Measurements from ENCODE around the gene TMEM235. TPM values are rescaled to one million over a fixed set of nuclear protein-coding genes. Genes with fewer than 3 reads are reported as not detected.

Gene TMEM235
- total RNA-seq, 2 experiments from 2014 or later = 0.32 TPM; not detected in 1

- intact Hi-C loops (cut with micrococcal nuclease; ENCODE audit: unreplicated experiment) = loop anchor here (2.0 kb wide), 1 partner anchor 61 kb away; no protein-coding TSS in a partner anchor
- ChIA-PET POLR2A (interaction anchor here (0.6 to 1.7 kb wide), 8 partner anchors 10 to 71 kb away, joined by 3 to 6 read pairs (median 3); partner anchors contain the start of gene TMC6), CTCF (ENCODE audit: unreplicated experiment) (interaction anchor here (0.6 to 1.6 kb wide), 4 partner anchors 10 to 1771 kb away, joined by 3 to 5 read pairs (median 4); partner anchors contain the start of gene TMC8)
- Histone ChIP-seq H3K9me3 (ENCODE audit: low read length) (no peaks in the 10 kb centered on the region), H3K27ac (ENCODE audit: low read depth, low read length, poor library complexity, severe bottlenecking) (no peak overlapping the region), H3K36me3 (ENCODE audit: insufficient read depth, low read length) (peaks cover 49% of the 10 kb centered on the region), H3K79me2 (ENCODE audit: insufficient read depth, low read depth, low read length) (peaks cover 54% of the 10 kb centered on the region), H3K9me2 (ENCODE audit: insufficient read depth, low read length) (no peaks in the 10 kb centered on the region), H4K20me1 (ENCODE audit: insufficient read depth, low read length) (peaks cover 3% of the 10 kb centered on the region; the same call in 1 of the 2 replicates), H2AFZ (ENCODE audit: low read length) (no peak overlapping the region), H3K4me3 (ENCODE audit: low read depth, low read length, poor library complexity, severe bottlenecking) (peak overlapping the region; percentile 76), H3K4me1 (ENCODE audit: insufficient read depth, low read length, poor library complexity, severe bottlenecking) (peaks cover 58% of the 10 kb centered on the region), H3K4me2 (ENCODE audit: low read length) (peak overlapping the region; percentile 84)
- DNase-seq (ENCODE audit: low spot score) = peak; percentile 53
- TF ChIP-seq CTCF (conservative IDR thresholded peaks at IDR 0.05; ENCODE audit: low read length) (no peak), EZH2phosphoT487 (IDR thresholded peaks at IDR 0.05; ENCODE audit: borderline replicate concordance, low read depth, low read length) (no peak)
- no TSS peak for BruUV-seq (replicated peaks)
These were observed 45.3 kb upstream of the TMEM235 start for GRCh38 chr17:78185981-78186691.

GRCh38 chr17:78186692-78187595, 44.5 kb upstream of the TMEM235 start, which contains the start of the genes AFMID and TK1:
TSS of gene AFMID (plus strand) at chr17:78187362. CDS start at chr17:78187371, 9 bp downstream.
TSS of gene TK1 (minus strand) at chr17:78187052. CDS start at chr17:78186994, 58 bp downstream.
- Histone ChIP-seq H3K36me3 (ENCODE audit: insufficient read depth, low read length) (peaks cover 57% of the 10 kb centered on the region), H3K9me3 (ENCODE audit: low read length) (no peaks in the 10 kb centered on the region), H2AFZ (ENCODE audit: low read length) (peak within 1 kb of the TSS; percentile 49; the same call in 1 of the 2 replicates), H3K4me1 (ENCODE audit: insufficient read depth, low read length, poor library complexity, severe bottlenecking) (peaks cover 60% of the 10 kb centered on the region), H3K27ac (ENCODE audit: low read depth, low read length, poor library complexity, severe bottlenecking) (peak within 1 kb of the TSS; percentile 41), H3K9me2 (ENCODE audit: insufficient read depth, low read length) (no peaks in the 10 kb centered on the region), H3K79me2 (ENCODE audit: insufficient read depth, low read depth, low read length) (peaks cover 57% of the 10 kb centered on the region), H3K4me3 (ENCODE audit: low read depth, low read length, poor library complexity, severe bottlenecking) (peak within 1 kb of the TSS; percentile 76), H3K4me2 (ENCODE audit: low read length) (peak within 1 kb of the TSS; percentile 84), H4K20me1 (ENCODE audit: insufficient read depth, low read length) (peaks cover 3% of the 10 kb centered on the region; the same call in 1 of the 2 replicates)
- no TSS peak for BruUV-seq (replicated peaks)
- intact Hi-C loops (cut with micrococcal nuclease; ENCODE audit: unreplicated experiment) = loop anchor here (1.0 to 2.0 kb wide), 3 partner anchors 55 to 65 kb away; no protein-coding TSS in a partner anchor
- DNase-seq (ENCODE audit: low spot score) = peak; percentile 98
- CTCF ChIA-PET (ENCODE audit: unreplicated experiment) = interaction anchor here (0.6 to 1.6 kb wide), 4 partner anchors 11 to 1770 kb away, joined by 3 to 5 read pairs (median 4); partner anchors contain the start of gene TMC8
- POLR2A ChIA-PET = interaction anchor here (0.6 to 1.7 kb wide), 10 partner anchors 11 to 133 kb away, joined by 3 to 6 read pairs (median 4); partner anchors contain the start of gene TMC6
- TF ChIP-seq EZH2phosphoT487 (IDR thresholded peaks at IDR 0.05; ENCODE audit: borderline replicate concordance, low read depth, low read length) (no peak), CTCF (conservative IDR thresholded peaks at IDR 0.05; ENCODE audit: low read length) (peak; percentile 67)
